ENCODE data around the gene CCBE1.
"Not testable (repeated sequence)": the region's sequence is repeated elsewhere in the genome, so short reads cannot be mapped to it uniquely, and the experiment has no call there.

CCBE1 gene

DNA sequence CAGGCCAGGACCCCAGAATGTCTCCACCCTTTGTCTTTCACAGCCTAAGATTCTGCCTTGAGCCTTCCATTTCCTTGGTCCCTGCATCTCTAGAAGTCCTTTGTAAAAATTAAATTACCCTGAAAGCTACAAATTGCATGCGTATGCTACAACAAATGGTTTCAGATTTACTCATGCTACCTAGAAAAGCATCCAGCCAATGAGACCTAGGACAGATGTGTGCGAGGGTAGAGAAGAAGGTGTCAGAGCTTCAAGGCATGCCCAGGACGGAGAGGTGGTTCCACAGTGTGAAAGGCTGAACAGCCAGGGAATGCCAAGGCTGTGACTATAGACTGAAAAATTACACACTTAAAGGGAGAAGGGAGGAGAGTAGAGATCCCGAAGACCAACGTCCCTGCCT, 40.2 kb downstream of the CCBE1 start:
- no peak for DNase-seq (ENCODE audit: low read depth in 4 of 4, low spot score in 1 of 4)

DNA sequence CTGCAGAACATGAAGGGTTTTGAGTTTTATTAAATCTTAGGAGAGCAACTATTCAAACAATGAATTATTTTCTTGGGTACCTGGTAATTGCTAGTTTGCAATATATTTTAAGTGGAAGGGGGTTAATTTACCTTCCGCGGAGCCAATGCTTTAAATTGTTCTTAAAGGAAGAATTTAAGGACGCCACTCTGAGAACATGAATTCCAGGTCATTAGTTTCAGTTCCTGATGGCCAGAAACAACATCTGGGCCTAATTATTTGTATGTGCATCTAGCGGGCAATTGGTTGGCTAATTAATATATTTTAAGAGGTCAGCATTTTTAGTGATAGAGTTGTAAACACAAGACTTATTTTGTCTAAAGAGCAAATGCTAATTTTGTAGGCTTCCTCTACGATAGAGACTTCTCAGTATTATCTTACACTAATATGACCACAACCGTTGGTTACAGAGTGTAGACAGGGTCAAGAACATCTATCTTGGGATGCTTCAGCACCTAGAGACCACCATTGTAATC, 40.8 kb downstream of the CCBE1 start:
- DNase-seq (ENCODE audit: low read depth in 4 of 4, low spot score in 1 of 4) = no peak

DNA sequence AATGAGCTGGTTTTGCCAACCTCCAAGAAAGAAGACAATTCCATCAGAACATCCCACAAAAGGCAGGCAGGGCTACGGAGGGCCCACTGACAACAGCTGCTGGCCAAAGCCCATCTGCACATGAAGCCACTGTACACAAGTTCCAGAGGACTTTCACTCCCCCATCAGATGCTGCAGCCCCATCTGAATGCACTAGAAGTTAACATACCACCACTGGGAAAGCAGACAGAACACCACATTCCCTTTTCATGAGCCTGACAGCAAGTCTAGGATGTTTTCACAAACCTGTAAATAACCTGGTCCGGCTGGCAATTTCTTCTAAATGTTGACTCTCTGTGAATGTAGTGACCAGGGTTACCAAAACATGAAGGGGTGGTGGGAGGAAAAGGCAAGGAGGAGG, 41.5 kb downstream of the CCBE1 start:
- no peak for DNase-seq (ENCODE audit: low read depth in 4 of 4, low spot score in 1 of 4)

DNA sequence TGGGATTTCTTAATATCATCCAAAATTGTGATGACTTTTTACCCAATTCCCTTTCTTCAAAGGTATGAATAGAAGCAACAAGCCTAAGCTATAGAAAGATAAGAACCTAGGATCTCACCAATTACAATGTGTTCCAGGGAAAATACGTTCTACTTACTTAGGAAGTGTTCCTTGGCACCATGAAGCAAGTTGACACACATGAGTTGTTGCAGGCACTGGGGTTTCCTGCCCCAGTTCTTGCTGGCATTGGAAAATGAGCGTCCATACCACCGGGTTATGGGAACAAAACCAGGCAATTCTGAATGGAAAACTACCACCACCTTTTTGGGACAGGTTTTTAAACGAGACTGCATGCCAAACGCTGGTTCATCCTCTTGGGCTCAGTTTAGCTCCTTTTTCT, 46.2 kb downstream of the CCBE1 start:
- no peak for DNase-seq (ENCODE audit: low read depth in 4 of 4, low spot score in 1 of 4)

DNA sequence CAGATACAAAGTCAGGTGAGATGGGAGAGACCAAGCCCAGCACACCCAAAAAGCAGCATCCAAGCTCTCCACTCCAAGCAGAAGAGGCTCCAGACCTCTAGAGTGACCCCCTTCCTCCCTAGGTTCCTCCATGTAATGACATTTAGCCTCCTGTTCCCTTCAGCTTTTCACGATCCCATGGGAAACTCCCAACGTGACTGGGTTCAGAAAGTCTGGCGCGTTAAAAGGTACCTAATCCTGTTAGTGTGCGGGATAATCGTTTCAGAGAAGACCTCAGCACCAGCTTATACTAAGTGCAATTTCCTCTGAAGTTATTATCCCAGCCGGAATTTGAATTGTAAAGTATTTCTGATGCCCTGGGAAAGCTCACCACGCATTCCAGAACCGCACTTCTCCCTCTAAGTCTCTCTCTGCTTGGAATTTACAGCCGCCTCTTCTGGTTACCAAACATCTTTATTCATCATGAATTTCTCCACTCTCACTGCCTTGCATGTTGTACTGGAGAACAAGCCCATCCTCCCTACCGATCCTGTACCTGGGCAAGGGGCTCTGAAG, 46.9 kb downstream of the CCBE1 start:
- no peak for DNase-seq (ENCODE audit: low read depth in 4 of 4, low spot score in 1 of 4)

DNA sequence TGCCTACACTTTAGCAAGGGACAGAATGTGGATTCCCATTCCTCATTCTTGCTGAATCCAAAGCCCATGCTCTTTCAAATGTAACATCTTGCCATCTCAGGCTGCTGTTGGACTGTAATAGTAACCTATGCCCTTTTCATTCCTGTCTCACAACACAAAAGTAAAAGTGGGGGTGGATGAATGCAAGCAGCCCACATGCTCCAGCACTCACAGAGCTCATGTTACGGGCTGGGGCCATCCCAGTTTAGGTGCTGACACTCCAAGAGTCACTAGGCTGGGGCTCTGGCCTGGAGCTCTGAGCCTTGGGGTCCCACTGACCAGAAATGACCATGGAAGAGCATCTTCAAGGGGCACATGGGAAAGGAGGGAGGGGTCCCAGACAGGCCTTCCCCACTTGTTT, 47.6 kb downstream of the CCBE1 start:
- DNase-seq (ENCODE audit: low read depth in 4 of 4, low spot score in 1 of 4) = no peak

DNA sequence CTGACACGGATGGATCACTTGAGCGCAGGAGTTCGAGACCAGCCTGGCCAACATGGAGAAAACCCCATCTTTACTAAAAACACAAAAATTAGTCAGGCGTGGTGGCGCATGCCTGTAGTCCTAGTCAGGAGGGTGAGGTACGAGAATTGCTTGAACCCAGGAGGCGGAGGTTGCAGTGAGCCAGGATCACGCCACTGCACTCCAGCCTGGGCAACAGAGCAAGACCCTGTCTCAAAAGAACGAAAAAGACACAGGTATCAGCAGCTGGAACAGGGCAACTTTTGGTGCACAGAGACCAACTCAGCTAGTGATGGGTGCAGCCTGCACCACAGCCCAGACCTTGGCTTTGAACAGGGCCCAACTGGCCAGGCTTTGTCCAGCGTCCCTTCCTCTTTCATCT, 48.8 kb downstream of the CCBE1 start:
- DNase-seq (ENCODE audit: low read depth in 4 of 4, low spot score in 1 of 4) = not testable (repeated sequence)

DNA sequence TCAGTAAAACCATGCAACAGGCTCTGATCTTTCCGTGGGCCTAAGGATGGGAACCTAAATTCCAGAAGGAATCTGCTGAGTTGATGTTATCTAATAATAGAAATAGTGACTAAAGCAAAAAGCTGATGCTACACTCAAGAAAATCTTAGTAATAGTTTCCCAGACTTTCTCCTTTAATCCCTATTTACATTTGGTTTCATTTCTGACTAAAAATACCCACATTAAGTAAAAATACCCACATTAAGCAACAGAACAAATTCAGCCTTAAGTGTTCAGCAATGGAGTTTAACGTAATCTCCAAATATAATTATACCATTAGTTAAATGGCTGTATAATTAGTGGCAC, 50.3 kb downstream of the CCBE1 start:
- no peak for DNase-seq (ENCODE audit: low read depth in 4 of 4, low spot score in 1 of 4)

DNA sequence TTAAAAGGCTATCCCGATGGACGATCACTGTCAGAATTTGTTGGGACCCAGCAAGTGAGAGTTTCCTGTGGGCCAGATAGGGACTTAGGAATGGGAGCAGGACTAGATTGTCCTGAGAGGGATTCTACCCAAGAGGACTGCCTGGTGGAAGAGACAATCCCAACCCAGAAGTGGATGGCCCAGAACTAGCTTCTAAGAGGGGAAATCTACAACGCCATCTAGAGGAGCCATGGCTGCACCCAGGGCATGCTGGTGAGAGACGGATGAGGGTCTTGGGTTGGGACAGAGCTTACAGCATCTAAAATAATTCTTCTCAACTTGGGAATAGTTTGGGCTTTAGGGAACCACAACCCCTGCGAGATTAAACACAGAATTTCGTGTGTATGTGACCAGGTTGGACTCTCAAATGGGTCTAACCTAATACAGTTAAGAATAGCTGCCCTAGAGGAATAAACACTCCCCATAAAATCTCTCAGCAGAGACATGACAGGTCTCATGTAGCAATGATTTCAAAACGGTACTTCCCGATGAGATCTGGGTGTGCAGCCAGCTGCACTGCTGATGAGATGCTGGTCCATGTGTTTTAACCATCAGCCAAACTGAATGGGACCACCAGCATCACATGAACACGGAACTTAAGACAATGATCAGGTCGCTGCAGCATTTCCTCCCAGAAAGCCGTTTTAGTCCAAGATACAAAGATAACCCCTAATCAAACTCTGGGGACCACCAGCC, 50.8 kb downstream of the CCBE1 start:
- no peak for DNase-seq (ENCODE audit: low read depth in 4 of 4, low spot score in 1 of 4)

DNA sequence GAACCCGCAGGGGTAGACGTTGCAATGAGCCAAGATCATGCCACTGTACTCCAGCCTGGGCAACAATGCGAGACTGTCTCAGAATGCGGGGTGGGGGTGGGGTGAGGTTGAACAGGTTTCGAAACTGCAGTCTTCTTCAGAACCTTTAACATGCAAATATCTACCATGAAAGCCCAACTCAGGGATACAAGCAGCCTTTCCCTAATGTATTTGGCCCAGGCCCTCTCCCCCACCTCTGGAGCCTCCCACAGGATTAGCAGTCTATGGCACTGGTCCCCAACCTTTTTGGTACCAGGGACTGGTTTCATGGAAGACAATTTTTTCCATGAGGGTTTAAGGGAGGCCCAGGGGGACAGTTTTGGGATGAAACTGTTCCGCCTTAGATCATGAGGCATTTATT, 53.5 kb downstream of the CCBE1 start:
- DNase-seq (ENCODE audit: low read depth in 4 of 4, low spot score in 1 of 4) = no peak

DNA sequence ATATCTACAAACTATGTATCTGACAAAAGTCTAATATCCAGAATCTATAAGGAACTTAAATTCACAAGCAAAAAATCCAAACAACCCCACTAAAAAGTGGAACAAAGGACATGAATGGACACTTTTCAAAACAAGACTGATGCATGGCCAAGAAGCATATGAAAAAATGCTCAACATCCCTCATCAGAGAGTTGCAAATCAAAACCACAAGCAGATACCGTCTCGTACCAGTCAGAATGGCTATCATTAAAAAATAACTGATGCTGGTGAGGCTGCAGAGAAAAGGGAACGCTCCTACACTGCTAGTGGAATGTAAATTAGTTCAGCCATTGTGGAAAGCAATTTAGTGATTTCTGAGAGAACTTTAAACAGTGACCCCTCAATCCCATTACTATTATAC, 56.5 kb downstream of the CCBE1 start:
- no peak for DNase-seq (ENCODE audit: low read depth in 4 of 4, low spot score in 1 of 4)

DNA sequence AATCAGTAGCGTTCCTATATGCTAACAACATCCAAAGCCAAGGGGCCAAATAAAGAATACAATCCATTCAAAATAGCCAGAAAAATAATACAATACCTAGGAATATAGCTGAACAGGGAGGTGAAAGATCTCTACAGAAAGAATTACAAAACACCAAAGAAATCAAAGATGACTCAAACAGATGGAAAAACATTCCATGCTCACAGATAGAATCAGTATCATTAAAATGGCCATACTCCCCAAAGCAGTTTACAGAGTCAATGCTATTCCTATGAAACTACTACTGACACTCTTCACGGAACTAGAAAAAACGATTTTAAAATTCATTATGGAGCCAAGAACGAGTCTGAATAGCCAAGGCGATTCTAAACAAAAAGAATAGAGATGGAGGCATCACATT, 57.4 kb downstream of the CCBE1 start:
- DNase-seq (ENCODE audit: low read depth in 4 of 4, low spot score in 1 of 4) = no peak

DNA sequence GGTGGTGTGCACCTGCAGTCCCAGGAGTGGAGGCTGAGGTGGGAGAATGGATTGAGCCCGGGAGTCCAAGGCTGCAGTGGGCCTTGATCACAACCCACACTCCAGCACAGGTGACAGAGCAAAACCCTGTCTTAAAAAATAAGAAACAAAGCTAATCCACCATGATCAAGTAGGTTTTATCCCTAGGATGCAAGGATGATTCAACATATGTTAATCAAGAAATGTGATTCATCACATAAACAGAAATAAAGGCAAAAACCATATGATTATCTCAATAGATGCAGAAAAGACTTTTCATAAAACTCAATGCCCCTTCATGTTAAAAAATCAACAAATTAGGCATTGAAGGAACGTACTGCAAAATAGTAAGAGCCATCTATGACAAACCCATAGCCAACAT, 58.1 kb downstream of the CCBE1 start:
- DNase-seq (ENCODE audit: low read depth in 4 of 4, low spot score in 1 of 4) = no peak

DNA sequence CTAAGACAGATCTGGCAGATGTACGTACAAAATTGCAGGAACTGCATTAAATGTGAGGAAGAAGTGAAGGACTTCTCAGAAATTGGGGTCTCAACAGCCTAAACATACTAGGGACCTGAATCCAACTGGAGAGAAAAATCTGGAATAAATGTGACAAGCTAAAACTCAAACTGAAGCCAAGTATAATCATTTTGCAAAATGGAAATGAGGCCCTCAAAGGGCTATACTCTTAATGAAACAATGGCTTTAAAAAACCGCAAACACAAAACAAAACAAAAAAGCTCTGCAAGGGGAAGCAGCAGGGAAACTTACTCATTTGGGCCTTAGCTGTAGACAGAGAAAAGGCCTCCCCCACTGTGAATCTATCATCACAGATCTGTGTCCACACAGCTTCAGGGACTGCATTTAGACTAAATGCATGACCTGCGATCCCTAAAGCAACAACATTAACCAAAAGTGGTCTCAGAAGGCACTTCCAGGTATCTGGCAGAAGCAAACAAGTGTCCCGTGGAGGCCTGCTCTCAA, 63.2 kb downstream of the CCBE1 start:
- no peak for DNase-seq (ENCODE audit: low read depth in 4 of 4, low spot score in 1 of 4)

DNA sequence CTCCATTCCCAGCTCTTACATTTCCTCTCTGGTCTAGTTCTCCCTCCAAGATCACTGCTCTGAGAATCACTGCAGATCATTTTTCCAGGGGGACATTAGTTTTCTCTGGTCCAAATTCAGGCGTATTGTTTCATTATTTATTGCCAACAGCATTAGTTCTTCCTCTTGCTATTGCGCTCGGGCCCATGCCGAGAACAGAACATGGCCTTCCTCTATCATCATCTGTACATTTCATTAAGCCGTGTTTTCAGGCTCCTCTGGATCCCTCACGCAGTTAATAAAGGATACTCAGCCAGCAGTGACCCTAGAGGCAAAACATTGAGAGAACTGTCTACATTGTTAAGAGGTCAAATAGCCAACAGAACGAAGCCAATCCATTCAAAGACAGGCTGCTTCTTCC, 63.9 kb downstream of the CCBE1 start:
- no peak for DNase-seq (ENCODE audit: low read depth in 4 of 4, low spot score in 1 of 4)

DNA sequence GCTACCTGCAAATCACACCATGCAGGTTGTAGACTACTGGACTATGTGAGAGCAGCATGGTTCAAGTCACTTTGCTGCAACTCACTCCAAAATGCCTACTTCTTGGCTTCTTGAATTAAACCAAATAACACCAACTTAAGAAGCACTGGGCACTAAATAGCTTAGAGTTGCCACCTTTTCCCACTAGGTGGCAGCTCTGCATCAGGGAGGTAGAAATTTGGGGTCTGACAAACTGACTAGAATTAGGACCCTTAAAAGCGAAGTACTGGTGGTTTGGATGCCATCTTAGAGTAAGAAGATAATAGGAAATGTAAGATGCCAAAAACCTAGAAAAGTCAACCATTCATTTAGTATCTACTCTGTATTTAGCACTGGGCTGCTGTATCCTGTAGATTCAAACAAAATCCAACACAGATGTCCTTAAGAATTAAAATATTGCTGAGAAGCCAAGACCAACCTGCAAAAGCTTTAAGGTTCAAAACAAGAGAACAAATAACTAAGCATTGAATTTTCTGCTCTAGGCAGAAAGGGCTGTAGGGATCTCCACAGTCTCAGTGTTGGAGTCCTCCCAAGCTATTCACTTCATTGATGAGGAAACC, 65.5 kb downstream of the CCBE1 start:
- DNase-seq (ENCODE audit: low read depth in 4 of 4, low spot score in 1 of 4) = no peak

DNA sequence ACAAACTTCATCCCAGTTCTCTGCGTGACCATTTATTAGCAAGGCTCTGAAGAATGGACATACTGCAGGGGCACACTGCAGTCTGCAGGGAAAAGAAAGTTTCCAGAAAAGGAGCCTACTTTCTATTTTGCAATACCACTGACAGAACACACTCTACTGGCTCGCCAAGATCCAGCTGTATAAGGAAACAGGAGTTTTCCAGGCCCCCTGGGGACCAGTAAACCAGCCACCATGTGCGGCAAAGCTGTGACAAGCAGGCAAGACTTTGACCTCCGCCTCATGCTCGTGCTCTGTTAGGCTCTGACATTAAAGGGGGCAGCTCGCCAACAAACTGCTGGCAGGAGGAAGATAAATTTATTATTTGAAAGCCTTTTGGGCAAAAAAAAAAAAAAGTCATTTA, 67.3 kb downstream of the CCBE1 start:
- no peak for DNase-seq (ENCODE audit: low read depth in 4 of 4, low spot score in 1 of 4)

DNA sequence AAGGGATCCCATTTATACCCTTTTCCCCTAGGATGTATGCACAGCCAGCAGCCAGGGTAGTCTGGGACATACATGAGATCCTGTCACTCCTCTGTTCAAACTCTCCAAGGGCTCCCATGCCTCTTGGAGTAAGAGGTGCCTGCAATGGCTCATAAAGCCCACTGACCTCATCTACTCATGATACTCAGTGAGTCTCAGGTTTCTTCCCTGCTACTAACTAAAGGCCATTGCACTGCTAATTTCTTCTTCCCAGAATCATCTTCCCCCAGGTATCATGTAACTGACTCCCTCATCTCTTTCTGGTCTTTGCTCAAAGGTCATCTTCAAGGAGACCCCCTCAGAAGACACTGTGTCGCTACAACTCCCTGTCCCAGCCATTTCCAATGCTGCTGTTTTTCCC, 68.2 kb downstream of the CCBE1 start:
- no peak for DNase-seq (ENCODE audit: low read depth in 4 of 4, low spot score in 1 of 4)

DNA sequence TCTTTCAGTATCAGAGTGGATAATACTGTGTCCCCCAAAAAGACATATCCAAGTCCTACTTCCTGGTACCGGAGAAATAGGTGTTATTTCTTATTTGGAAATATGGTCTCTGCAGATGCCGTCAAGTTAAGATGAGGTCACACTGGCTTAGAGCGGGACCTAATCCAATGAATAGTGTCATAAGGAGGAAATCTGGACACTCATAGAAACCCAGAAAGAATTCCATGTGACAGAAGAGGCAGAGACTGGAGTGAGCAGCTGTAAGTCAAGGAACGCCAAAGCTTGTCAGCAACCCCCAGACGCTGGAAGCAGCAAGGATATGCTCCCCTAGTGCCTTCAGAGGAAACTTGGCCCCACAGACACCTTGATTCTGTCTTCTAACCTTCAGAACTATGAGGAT, 69.8 kb downstream of the CCBE1 start:
- DNase-seq (ENCODE audit: low read depth in 4 of 4, low spot score in 1 of 4) = no peak

DNA sequence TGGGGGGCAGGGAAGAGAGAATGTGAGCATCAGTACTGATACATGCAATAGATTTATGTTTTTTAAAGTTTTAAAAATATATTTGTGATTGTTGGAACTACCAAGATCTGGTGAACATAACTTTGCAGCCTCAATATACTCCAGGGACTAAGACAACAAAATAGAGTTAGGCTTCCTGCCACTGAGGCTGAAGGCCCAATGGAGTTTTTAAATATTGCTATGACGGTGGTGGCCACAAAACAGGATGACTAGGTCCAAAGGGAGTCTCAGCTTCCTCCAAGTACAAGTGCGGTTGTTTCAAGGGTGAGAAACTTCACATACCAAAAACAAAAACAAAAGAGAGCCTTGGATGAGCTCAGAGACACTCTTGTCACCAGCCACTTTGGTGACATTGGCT, 72.9 kb downstream of the CCBE1 start:
- no peak for DNase-seq (ENCODE audit: low read depth in 4 of 4, low spot score in 1 of 4)

DNA sequence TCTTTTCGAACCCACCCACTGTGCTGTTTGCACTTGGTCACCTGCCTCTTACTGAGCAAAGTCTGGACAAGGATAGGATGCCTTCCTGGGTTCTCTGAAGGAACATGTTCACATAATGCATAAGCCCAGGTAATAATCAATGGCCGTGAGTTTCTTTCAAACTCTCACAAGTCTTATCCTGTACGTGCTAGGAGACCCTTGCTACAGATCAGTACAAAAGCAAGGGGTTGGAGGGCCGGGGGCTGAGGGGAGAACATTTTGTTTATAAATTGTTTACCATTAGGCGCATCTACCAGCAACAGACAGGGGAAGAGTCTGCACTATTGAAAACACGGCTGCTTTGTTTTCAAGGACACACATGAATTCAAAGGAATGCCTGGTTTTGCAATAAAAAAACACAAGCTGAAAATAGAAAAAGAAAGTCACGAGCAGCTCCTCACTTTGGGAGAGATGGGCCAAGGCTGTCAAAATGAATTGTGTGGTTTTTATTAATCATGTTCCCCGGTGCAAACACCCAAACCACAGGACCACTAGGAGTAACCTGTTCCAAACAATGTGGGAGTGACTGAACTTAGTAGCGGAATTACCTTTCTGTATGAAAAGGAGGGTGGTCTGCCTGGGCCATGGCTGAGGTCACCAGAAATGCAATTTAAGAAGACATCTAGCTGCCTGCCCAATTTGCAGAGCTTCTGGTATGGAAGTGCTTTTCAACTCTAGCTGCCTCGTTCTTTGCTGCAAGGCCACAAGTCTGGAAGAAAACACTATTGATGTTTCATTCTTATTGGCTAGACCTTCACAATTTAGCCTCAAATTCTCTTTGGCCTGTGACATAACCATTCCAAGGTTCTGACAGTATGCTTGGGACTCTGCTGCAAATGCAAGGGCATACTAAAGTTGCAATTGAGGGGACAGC, 73.5 kb downstream of the CCBE1 start:
- no peak for DNase-seq (ENCODE audit: low read depth in 4 of 4, low spot score in 1 of 4)

DNA sequence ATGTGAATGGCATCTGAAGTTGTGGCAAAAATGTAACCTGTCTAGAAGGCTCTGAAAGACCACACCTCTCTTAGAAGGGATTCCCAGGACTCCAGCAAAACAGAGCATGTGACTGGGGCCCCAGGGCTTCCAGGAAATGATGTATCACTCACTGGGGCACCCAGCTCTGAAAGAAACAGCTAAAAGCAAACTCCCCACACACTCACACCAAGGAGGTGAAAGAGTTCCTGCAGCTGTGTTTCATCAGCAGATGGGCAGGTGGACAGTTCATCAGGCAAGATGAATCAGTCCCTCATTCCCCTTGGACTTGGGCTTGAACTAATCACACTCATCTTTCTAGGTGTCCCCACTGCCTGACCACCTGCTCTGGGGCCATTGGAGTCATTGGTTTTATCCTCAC, 76.2 kb downstream of the CCBE1 start:
- no peak for DNase-seq (ENCODE audit: low read depth in 4 of 4, low spot score in 1 of 4)
